HG03135 (cell line): Measurements from ENCODE around the gene EAF1.
"Not testable (repeated sequence)": the region's sequence is repeated elsewhere in the genome, so short reads cannot be mapped to it uniquely, and the experiment has no call there.

Experiments
- ATAC-seq: cut with Tn5 transposase; IDR thresholded peaks from one replicate; pipeline ENCODE4 v1.9.1; 2021; ENCODE audit warnings: mild to moderate bottlenecking, moderate library complexity; ENCODE audit not compliant: unreplicated experiment

EAF1 gene

GRCh38 chr3:15405448-15406050 lies 21.8 kb upstream of the EAF1 start:
- peak; percentile 57 for ATAC-seq

DNA sequence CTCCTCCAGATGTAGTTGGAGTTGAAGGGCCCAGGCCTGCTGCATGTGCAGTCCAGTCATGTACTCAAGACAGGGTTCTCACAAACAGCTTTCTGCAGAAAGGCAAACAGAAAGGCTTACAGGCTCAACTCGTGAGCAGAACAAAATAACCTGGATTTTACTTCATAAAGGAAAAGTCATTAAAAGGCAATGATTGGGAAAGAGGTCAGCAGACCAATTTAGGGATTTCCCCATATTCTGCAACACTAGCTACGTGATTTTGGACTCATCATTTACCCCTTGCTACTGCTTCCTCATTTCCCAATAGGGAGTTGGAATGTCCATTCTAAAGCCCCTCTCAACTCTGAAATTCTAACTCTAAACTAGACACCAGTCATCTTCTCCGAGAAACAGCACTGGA lies 18.2 kb upstream of the EAF1 start:
- no peak for ATAC-seq

- no peak for ATAC-seq
Measured at GRCh38 chr3:15409774-15410173, 17.6 kb upstream of the EAF1 start.

DNA sequence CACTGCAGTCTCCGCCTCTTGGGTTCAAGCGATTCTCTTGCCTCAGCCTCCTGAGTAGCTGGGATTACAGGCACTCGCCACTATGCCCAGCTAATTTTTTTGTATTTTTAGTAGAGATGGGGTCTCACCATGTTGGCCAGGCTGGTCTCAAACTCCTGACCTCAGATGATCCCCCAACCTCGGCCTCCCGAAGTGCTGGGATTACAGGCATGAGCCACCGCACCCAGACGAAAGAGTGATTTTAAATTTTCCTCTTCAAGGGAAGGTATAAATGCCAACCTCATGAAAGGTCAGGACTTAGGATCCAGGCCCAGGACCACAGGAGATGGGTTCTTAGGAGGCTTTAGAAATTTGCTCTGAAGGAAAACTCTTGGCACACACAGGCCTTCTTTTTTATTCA lies 16.4 kb upstream of the EAF1 start:
- ATAC-seq, result not testable (repeated sequence)

DNA sequence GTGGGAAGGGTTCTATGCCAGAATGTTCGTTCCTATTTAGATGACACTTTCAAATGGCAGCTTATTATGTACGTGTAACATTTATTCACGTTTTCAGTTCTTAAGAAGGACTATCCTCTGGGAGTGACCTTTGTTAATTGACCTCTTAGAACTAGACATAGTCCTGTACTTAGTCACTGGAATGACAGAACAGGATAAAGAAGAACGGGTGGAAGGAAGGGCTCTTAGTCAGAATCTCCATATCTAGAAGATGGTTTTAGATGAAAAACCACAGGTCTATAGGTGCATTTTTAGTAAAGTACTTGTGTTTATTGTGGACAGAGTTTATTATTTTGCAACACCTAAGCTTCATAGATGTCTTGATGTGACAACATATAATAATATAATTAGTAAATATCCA lies 6.5 kb upstream of the EAF1 start:
- ATAC-seq, result no peak

GRCh38 chr3:15426579-15427118 lies 749 bp upstream of the EAF1 start:
- peak; percentile 5 for ATAC-seq

DNA sequence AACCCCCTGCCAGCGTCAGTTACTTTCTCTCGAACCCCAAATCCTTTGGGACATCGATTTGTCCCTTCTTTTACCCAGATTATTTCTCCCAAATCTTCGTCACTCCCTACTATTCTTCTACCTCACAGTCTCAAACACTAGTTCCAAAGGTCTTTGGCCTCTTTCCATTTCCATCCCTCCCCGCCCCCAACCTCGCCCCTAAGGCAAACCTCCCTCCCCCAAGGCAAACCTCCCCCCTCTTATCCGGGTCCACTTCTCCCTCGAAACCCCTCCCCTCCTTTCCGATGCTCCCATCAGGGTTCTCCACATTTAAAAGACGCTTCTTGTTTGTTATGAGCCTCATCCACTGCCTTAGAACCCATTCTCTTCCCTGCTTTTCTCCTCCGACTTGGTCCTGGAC lies 583 bp downstream of the EAF1 start:
- no peak for ATAC-seq

DNA sequence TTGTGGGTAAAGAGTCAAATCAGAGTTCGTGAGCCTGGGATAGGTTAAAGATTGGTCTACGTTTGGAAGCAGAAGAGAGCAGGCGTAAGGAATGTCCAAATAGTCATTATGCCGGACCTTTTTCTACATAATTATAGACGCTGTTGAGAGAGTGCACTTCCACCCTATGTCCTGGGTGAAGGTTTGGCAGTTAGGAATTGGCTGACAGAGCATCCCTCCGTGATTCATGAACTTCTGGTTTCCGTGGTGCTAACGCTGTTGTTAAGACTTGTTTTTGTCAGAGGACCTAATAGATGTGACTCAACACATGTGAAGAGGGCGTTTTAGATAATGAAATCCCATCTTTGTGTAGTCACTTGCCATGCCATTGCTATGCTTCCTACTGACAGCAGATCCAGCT lies 1.1 kb downstream of the EAF1 start:
- ATAC-seq, result no peak

- no peak for ATAC-seq
Measured at GRCh38 chr3:15429080-15429479, 1.7 kb downstream of the EAF1 start.

DNA sequence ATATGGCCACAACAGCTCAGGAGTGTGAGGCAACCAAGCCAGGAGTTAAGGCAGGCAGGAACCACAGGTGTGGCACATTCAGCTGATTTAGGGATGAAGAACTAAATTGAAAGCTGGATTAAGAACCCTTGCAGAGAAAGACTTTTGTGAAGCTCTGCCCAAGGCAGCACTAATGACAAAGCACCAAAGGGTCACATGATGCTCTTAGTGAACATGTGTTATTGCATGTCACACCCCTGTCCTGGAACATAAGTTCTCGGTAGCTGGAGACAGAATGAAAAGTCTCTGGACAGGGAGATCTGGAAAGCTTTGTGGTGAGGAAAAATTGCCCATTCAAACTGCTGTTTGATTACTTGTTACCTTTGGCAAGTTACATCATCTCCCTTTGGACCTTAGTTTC lies 3.2 kb downstream of the EAF1 start:
- ATAC-seq, result no peak

DNA sequence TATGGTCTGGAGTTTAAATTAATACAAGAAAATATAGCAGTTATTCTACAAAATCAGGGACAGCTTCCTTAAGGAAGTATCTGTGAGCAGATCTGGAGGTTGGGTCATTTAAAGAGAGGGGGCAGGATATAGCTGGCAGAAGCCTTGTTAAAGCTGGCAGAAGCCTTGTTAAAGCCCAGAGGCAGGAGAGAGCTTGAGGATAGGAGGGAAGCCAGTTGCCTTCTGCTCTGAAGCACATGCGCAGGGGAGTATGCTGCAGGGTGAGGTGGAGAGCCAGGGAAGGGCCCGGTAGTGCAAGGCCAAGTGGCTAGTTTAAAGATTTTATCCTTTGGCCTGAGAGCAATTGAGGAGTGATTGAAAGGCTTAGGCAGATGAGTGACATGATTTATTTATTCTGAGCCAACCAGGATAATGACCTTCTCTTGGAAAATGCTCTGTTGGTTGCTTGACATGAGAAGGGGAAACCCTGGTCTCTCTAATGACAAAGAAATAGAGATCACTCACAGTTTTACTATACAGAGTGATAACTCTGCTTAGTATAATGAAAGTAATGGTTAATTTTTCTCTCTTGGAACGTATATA lies 3.9 kb downstream of the EAF1 start:
- ATAC-seq, result no peak

GRCh38 chr3:15433531-15433930 lies 6.1 kb downstream of the EAF1 start:
- no peak for ATAC-seq

GRCh38 chr3:15434756-15435155 lies 7.4 kb downstream of the EAF1 start:
- no peak for ATAC-seq

DNA sequence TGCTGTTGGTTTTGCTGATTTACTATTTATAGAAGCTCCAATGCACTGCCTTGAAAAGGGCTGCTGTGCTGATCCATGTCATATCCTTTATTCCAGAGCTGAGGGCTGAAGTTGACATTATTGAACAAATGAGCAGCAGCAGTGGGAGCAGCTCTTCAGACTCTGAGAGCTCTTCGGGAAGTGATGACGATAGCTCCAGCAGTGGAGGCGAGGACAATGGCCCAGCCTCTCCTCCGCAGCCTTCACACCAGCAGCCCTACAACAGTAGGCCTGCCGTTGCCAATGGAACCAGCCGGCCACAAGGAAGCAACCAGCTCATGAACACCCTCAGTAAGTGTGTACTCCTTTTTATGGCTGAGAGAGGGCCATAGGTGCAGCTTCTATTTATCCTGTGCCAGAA lies 8.8 kb downstream of the EAF1 start:
- no peak for ATAC-seq

GRCh38 chr3:15438983-15439382 lies 11.6 kb downstream of the EAF1 start:
- ATAC-seq, result no peak

DNA sequence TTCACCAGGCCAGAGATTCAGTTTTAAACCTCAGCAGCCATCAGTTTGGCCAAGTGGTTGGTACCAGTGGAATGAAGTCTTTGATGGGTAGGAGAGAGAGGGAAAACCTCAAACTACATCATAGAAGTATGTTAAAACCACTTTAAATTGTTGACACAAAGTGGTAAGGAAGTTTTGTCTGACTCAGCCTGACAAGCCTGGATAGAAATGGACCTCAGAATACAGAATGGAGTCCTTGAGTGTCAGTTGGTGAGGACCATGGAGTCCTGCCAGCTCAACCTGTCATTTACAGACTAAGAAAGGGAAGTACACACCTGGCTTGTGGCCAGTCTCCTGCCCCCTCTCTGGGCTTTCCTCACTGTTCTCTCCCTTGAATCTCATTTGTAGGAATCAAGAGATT lies 12.1 kb downstream of the EAF1 start:
- ATAC-seq, result no peak

DNA sequence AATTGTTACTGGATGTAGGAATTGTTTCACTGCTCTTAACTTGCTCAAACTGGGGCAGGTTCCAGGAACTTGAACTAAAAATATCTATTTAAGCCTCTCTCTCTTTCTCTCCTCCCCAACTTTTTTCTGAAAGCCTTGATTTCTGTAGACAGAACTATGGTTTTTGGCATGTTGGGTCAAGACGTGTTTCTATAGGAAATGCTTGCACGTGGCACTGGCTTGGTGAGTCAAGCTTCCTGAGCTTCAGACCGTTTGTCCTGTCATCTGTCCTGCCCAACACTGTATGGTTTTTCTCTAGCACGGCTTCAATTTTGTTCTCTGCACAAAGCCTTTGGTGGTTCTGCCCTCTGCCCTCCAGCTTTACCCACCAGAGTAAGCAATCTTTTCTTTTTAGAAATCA lies 13.5 kb downstream of the EAF1 start:
- no peak for ATAC-seq

DNA sequence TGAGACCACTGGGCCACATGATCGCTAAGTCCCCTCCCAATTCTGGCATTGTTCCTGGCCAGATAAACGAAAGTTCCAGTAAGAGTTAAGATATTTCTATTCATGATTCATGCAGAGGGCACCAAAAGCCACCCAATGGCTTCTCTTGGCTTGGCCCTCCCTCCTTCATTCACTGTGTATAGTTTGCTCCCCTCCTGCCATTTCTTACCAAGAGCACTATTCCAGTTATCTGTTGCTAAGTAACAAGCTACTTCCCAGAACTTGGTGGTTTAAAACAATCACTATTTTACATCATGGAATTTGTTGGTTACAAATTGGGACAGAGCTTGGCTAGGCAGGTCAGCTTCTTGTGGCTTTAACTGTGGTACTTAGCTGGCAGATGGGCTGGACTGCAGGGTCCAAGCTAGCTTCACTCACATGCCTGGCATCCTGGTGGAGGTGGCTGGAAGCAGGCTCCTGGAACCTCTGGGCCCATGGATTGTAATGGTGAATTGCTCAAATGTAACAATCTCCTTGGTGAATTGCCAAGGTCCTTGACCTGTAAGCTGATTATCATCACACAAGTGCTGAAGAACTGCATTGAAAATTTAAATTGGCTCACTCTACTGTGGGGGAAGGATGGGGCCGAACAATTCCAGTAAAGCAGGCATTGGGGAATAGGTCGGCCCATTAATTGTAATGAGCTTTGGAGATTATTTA lies 16.6 kb downstream of the EAF1 start:
- ATAC-seq, result no peak

DNA sequence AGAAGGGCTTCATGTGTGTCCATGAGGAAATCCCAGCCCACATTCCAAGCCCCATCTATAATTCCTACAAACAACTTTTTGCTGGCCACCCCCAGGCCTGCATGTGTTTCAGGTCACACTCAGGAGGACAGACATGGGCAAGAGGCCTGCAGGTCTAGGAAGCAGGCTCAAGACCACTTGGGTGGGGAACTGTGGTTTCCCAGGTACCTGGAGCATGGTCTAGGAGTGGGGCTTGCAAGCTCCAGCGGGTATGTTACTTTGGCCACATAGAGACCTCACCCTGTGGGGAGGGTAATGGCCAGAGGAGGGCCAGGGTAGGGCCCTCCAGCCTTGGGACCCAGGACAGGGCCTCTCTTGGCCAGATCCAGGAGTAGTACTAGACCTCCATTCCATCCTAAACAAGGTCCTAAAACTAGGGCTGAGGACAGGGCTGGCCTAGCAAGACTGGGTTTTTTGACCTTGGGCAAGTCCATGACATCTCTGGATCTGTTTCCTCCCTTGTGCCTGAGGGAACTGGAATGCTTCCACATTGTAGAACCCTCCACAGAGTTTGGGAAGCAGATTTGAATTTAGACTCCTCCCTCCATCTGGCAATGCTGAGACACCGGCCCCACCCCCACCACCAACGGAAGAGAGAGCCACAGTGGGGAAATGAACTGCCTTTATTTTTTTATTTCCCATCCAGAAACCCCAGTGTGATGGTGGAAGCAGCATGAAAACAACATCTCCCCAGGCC lies 22.3 kb downstream of the EAF1 start:
- ATAC-seq, result no peak

- no peak for ATAC-seq
Measured at GRCh38 chr3:15450438-15451215, 23.2 kb downstream of the EAF1 start.
